ENCODE measurements around the gene ZMYM5. TPM values are rescaled to one million over a fixed set of nuclear protein-coding genes. Genes with fewer than 3 reads are reported as not detected.
A peak's percentile ranks its signal among the peaks of the same experiment; 100 is the strongest.

The ZMYM5 gene
- total RNA-seq, 4 donors from 2014 or later, result 6.7 to 39.5 (median 25.4) TPM

GRCh38 chr13:19888799-19889198 lies 25.4 kb upstream of the ZMYM5 start:
- Histone ChIP-seq H3K27me3 (no peaks in the 10 kb centered on the region), H3K4me3 (no peak overlapping the region), H3K36me3 (no peaks in the 10 kb centered on the region), H3K4me1 (no peaks in the 10 kb centered on the region), H3K27ac (no peak overlapping the region), H3K9me3 (no peaks in the 10 kb centered on the region)
- intact Hi-C loops (cut with DNase I; ENCODE audit: low total_unique reads), result no loop called here
- no peak for DNase-seq
- TF ChIP-seq POLR2A (IDR thresholded peaks at IDR 0.05) (no peak), CTCF (IDR thresholded peaks at IDR 0.05) (peak in 3 of 4 experiments; percentile 16 to 19 (median 16))

- Histone ChIP-seq H3K4me1 (no peaks in the 10 kb centered on the region), H3K4me3 (no peak overlapping the region), H3K36me3 (no peaks in the 10 kb centered on the region), H3K27me3 (no peaks in the 10 kb centered on the region), H3K27ac (no peak overlapping the region), H3K9me3 (no peaks in the 10 kb centered on the region)
- TF ChIP-seq POLR2A (IDR thresholded peaks at IDR 0.05) (no peak), CTCF (IDR thresholded peaks at IDR 0.05) (no peak)
- DNase-seq, result no peak
- intact Hi-C loops (cut with DNase I; ENCODE audit: low total_unique reads), result no loop called here
These were observed 18.8 kb upstream of the ZMYM5 start for GRCh38 chr13:19882231-19882630.

GRCh38 chr13:19881641-19882040 lies 18.2 kb upstream of the ZMYM5 start:
- no peaks in the 10 kb centered on the region for H3K9me3 ChIP-seq
- no peak overlapping the region for H3K4me3 ChIP-seq
- TF ChIP-seq POLR2A (IDR thresholded peaks at IDR 0.05), result no peak
- no peak for TF ChIP-seq CTCF (IDR thresholded peaks at IDR 0.05)
- no peaks in the 10 kb centered on the region for H3K4me1 ChIP-seq
- no peaks in the 10 kb centered on the region for H3K36me3 ChIP-seq
- intact Hi-C loops (cut with DNase I; ENCODE audit: low total_unique reads), result no loop called here
- no peak overlapping the region for H3K27ac ChIP-seq
- no peaks in the 10 kb centered on the region for H3K27me3 ChIP-seq
- no peak for DNase-seq

- peak overlapping the region; percentile 97 to 99 for H3K27ac ChIP-seq
- TF ChIP-seq CTCF (IDR thresholded peaks at IDR 0.05) (peak; percentile 56 to 82 (median 68)), POLR2A (IDR thresholded peaks at IDR 0.05) (no peak)
- intact Hi-C loops (cut with DNase I; ENCODE audit: low total_unique reads), result loop anchor here (10.0 kb wide), 1 partner anchor 80 kb away; the partner anchor contains the start of gene PSPC1
- peaks cover 6 to 7% of the 10 kb centered on the region in 2 donors for H3K4me1 ChIP-seq
- H3K36me3 ChIP-seq, result no peaks in the 10 kb centered on the region
- peak; percentile 54 to 67 for DNase-seq
- no peaks in the 10 kb centered on the region for H3K9me3 ChIP-seq
- peak overlapping the region; percentile 73 to 74 for H3K4me3 ChIP-seq
- H3K27me3 ChIP-seq, result no peaks in the 10 kb centered on the region
These were observed 1.4 kb upstream of the ZMYM5 start for GRCh38 chr13:19864746-19865309.

- peak; percentile 72 to 77 for DNase-seq
- no peaks in the 10 kb centered on the region for H3K9me3 ChIP-seq
- TF ChIP-seq POLR2A (IDR thresholded peaks at IDR 0.05) (no peak), CTCF (IDR thresholded peaks at IDR 0.05) (no peak)
- peak overlapping the region; percentile 97 to 99 for H3K27ac ChIP-seq
- H3K4me3 ChIP-seq, result peak overlapping the region; percentile 73 to 74
- peaks cover 6 to 7% of the 10 kb centered on the region in 2 donors for H3K4me1 ChIP-seq
- no peaks in the 10 kb centered on the region for H3K27me3 ChIP-seq
- intact Hi-C loops (cut with DNase I; ENCODE audit: low total_unique reads), result loop anchor here (10.0 kb wide), 1 partner anchor 79 kb away; the partner anchor contains the start of gene PSPC1
- no peaks in the 10 kb centered on the region for H3K36me3 ChIP-seq
These were observed 736 bp upstream of the ZMYM5 start for GRCh38 chr13:19864024-19864745.

All from uterus (tissue), 4 donors.